IMR-90 (cell line): ENCODE results near the gene CASP7. TPM values are rescaled to one million over a fixed set of nuclear protein-coding genes. Genes with fewer than 3 reads are reported as not detected.
A peak's percentile ranks its signal among the peaks of the same experiment; 100 is the strongest.

Experiments used
- ATAC-seq: fragments of 200-7000 bp; cut with Tn5 transposase; 2 replicates; pipeline ENCODE4 v1.9.1; 2020; ENCODE audit warnings: low read depth, mild to moderate bottlenecking, moderate library complexity
- BruUV-seq: library from RNA; stranded (reverse); fragments of 400-500 nt; replicated peaks from 2 replicates; lab custom pipeline; 2021; lab: Mats Ljungman, UMichigan
- CTCF ChIA-PET: fragments of 300-600 bp; formaldehyde crosslinking; extraction: SDS; loops from one replicate; lab custom pipeline; 2021; ENCODE audit warnings: antibody characterized with exemption; lab: Yijun Ruan, JAX
- POLR2A ChIA-PET: fragments of 300-600 bp; sonication (Branson Sonifier 250); formaldehyde crosslinking; loops from one replicate; lab custom pipeline; 2022; ENCODE audit warnings: antibody characterized with exemption; ENCODE audit not compliant: unreplicated experiment; lab: Charles Lee
- DNase-seq: peaks from one replicate; pipeline ENCODE4 v3.0.0; 2013
- H2AFZ ChIP-seq: replicated peaks from 2 replicates; pipeline ENCODE3; 2013; ENCODE audit warnings: low read length, mild to moderate bottlenecking; ENCODE audit not compliant: poor library complexity
- H2AK5ac ChIP-seq: 2 replicates; pipeline ENCODE4 v1.6.1; 2013; ENCODE audit warnings: low read depth, low read length, inconsistent platforms
- H2AK9ac ChIP-seq: replicated peaks from 2 replicates; pipeline ENCODE3; 2013; ENCODE audit warnings: mild to moderate bottlenecking, low read depth, low read length, moderate library complexity; ENCODE audit not compliant: poor library complexity
- H2BK120ac ChIP-seq: 2 replicates; pipeline ENCODE4 v1.6.1; 2013; ENCODE audit warnings: low read depth, low read length, inconsistent platforms
- H2BK15ac ChIP-seq: 3 replicates; pipeline ENCODE4 v1.6.1; 2013; ENCODE audit warnings: low read depth, low read length, inconsistent platforms
- H2BK20ac ChIP-seq: 2 replicates; pipeline ENCODE4 v1.6.1; 2013; ENCODE audit warnings: low read depth, mild to moderate bottlenecking, inconsistent platforms, low read length, moderate library complexity
- H2BK5ac ChIP-seq: 2 replicates; pipeline ENCODE4 v1.6.1; 2013; ENCODE audit warnings: mild to moderate bottlenecking, low read depth, low read length, inconsistent platforms; ENCODE audit not compliant: poor library complexity, severe bottlenecking
- H3K14ac ChIP-seq: replicated peaks from 2 replicates; pipeline ENCODE4 v1.6.1; 2013; ENCODE audit warnings: low read depth, low read length, inconsistent platforms
- H3K18ac ChIP-seq: 2 replicates; pipeline ENCODE4 v1.6.1; 2013; ENCODE audit warnings: low read depth, low read length, control low read depth
- H3K23ac ChIP-seq: 2 replicates; pipeline ENCODE4 v1.6.1; 2013; ENCODE audit warnings: low read depth, low read length, inconsistent platforms
- H3K27ac ChIP-seq: 2 replicates; pipeline ENCODE4 v1.5.1; 2013; ENCODE audit warnings: mild to moderate bottlenecking, control low read depth, low read length; ENCODE audit not compliant: insufficient read depth
- H3K27me3 ChIP-seq: 2 replicates; pipeline ENCODE4 v1.6.1; 2013; ENCODE audit warnings: low read length; ENCODE audit not compliant: control insufficient read depth, insufficient read depth
- H3K36me3 ChIP-seq: 2 replicates; pipeline ENCODE4 v1.6.1; 2013; ENCODE audit warnings: low read length, mixed read lengths; ENCODE audit not compliant: control insufficient read depth, insufficient read depth
- H3K4ac ChIP-seq: 2 replicates; pipeline ENCODE4 v1.6.1; 2013; ENCODE audit warnings: low read depth, low read length, inconsistent platforms
- H3K4me1 ChIP-seq: 2 replicates; pipeline ENCODE4 v1.6.1; 2013; ENCODE audit warnings: low read length, mixed read lengths; ENCODE audit not compliant: control insufficient read depth, insufficient read depth
- H3K4me2 ChIP-seq: 2 replicates; pipeline ENCODE4 v1.6.1; 2013; ENCODE audit warnings: low read depth, mild to moderate bottlenecking, control low read depth, low read length, moderate library complexity
- H3K4me3 ChIP-seq: 2 replicates; pipeline ENCODE4 v1.5.1; 2013; ENCODE audit warnings: low read depth, mild to moderate bottlenecking, control low read depth, low read length, moderate library complexity; ENCODE audit not compliant: insufficient read depth
- H3K56ac ChIP-seq: 2 replicates; pipeline ENCODE4 v1.6.1; 2013; ENCODE audit warnings: low read length, inconsistent platforms; ENCODE audit not compliant: insufficient read depth; ENCODE audit errors: extremely low read depth
- H3K79me1 ChIP-seq, 2 experiments: 2 replicates each; pipeline ENCODE4 v1.6.1; 2013; ENCODE audit warnings: low read length in 2 of 2, inconsistent platforms in 1 of 2, low read depth in 1 of 2
- H3K9ac ChIP-seq: 2 replicates; pipeline ENCODE4 v1.6.1; 2013; ENCODE audit warnings: low read depth, low read length, control low read depth
- H3K9me1 ChIP-seq: 2 replicates; pipeline ENCODE4 v1.6.1; 2013; ENCODE audit warnings: low read length, inconsistent platforms; ENCODE audit not compliant: insufficient read depth
- H3K9me3 ChIP-seq: 2 replicates; pipeline ENCODE4 v1.6.1; 2013; ENCODE audit warnings: low read length; ENCODE audit not compliant: control insufficient read depth, insufficient read depth
- H4K20me1 ChIP-seq: 2 replicates; pipeline ENCODE4 v1.6.1; 2013; ENCODE audit warnings: low read length, inconsistent platforms; ENCODE audit not compliant: insufficient read depth
- H4K5ac ChIP-seq: 2 replicates; pipeline ENCODE4 v1.6.1; 2013; ENCODE audit warnings: mild to moderate bottlenecking, low read depth, low read length, control low read depth
- H4K8ac ChIP-seq, 2 experiments: 2 replicates each; pipeline ENCODE4 v1.6.1; 2013; ENCODE audit warnings: low read depth in 2 of 2, low read length in 2 of 2, control low read depth in 1 of 2, inconsistent platforms in 1 of 2
- H4K91ac ChIP-seq: 2 replicates; pipeline ENCODE4 v1.6.1; 2013; ENCODE audit warnings: low read depth, low read length, inconsistent platforms; ENCODE audit not compliant: insufficient read depth
- CHD1 ChIP-seq: IDR thresholded peaks from 2 replicates; pipeline ENCODE4 v1.6.1; 2012; ENCODE audit warnings: low read depth, low read length, improper control_type of control experiment
- RAD21 ChIP-seq: IDR thresholded peaks from 2 replicates; pipeline ENCODE4 v1.6.1; 2012; ENCODE audit warnings: low read length, improper control_type of control experiment
- SMC3 ChIP-seq: fragments of 150-350 bp; IDR thresholded peaks from 2 replicates; pipeline ENCODE4 v1.6.1; 2016; ENCODE audit warnings: low read depth, mild to moderate bottlenecking, antibody characterized with exemption, low read length, moderate library complexity
- WGBS, 2 experiments: methylation state at CpG; one replicate each; pipeline versions ENCODE4 v1.1.5 to v1.1.7; 2013; ENCODE audit warnings: missing lambda C conversion rate in 2 of 2; ENCODE audit not compliant: insufficient read length in 1 of 2; ENCODE audit errors: extremely low coverage in 2 of 2; 5-methylcytosine and 5-hydroxymethylcytosine counted together
- dilution Hi-C: fragments of 300-500 bp; cut with HindIII; formaldehyde crosslinking; loops from one replicate; pipeline ENCODE4 v1.14.3; 2018; ENCODE audit warnings: low sequenced_read_pairs; ENCODE audit not compliant: unreplicated experiment
- in situ Hi-C: fragments of 300-500 bp; cut with MboI; formaldehyde crosslinking; loops from 3 replicates; pipeline ENCODE4 v1.14.3; 2019; ENCODE audit warnings: low sequenced_read_pairs, inconsistent platforms, mixed read lengths
- intact Hi-C: fragments of 100-400 bp; cut with micrococcal nuclease; formaldehyde crosslinking; loops from 2 replicates; pipeline ENCODE4 v1.10.0; 2022
- polyA plus RNA-seq, 3 experiments: library from polyadenylated mRNA; depleted of rRNA; stranded (reverse); fragments of >200 nt; gene quantifications; 2 replicates each; pipeline ENCODE4 v1.2.3, GENCODE V29; 2012; ENCODE audit warnings: low replicate concordance in 1 of 3
- total RNA-seq: library from RNA; depleted of rRNA; stranded (reverse); fragments of >200 nt; gene quantifications from 2 replicates; pipeline ENCODE4 v1.2.3, GENCODE V29; 2012
- TF ChIP-seq, protein P1 (sequence below): conservative IDR thresholded peaks from 2 replicates; pipeline ENCODE4 v1.5.1; 2012; ENCODE audit warnings: mild to moderate bottlenecking, low read depth, low read length, improper control_type of control experiment

CASP7 gene
- total and polyA plus RNA-seq, 2 of the 4 experiments (the other 2 are of a cell fraction) = 15.1 to 16.7 TPM

DNA sequence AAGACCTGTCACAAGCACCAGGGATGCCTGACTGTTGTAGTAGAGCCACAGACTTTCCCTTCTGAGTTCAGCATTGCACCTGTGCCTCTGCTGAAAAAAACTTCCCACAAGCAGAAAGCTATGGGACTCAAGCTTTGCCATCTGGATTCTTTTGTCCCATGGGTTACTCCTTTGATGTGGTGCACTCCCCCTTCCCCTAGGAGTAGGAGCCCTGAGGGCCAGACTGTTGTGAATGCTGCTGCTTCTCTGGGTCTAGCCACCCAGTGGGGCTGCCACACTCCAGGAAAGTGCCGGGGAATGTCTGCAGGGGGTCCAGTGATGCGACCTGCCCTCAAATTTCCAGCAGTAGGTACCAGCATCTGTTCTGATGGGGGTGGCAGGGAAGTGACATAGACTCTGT lies 11.7 kb downstream of the CASP7 start:
- WGBS, 2 experiments = no CpG with 5 or more reads among the region's 2 CpGs
- H3K9me3 ChIP-seq = peaks cover 6% of the 10 kb centered on the region
- no peak overlapping the region for H2BK5ac ChIP-seq
- in situ Hi-C loops (no loop called here), dilution Hi-C loops (no loop called here), intact Hi-C loops (no loop called here)
- ATAC-seq (no peak), DNase-seq (no peak)
- H3K4me3 ChIP-seq = no peak overlapping the region
- H3K79me1 ChIP-seq = peaks cover 26 to 27% of the 10 kb centered on the region in 2 experiments
- no peaks in the 10 kb centered on the region; the same call in 1 of the 2 replicates for H3K9me1 ChIP-seq
- ChIA-PET CTCF (no interaction called here), POLR2A (no interaction called here)
- no peak overlapping the region for H2BK120ac ChIP-seq
- H3K27ac ChIP-seq = no peak overlapping the region
- no peak overlapping the region for H3K23ac ChIP-seq
- peak overlapping the region; percentile 8 for H2AFZ ChIP-seq
- no TSS peak for BruUV-seq
- H2AK9ac ChIP-seq = no peak overlapping the region
- no peak overlapping the region for H3K18ac ChIP-seq
- no peak overlapping the region for H2AK5ac ChIP-seq
- TF ChIP-seq SMC3 (no peak), CHD1 (no peak), RAD21 (no peak)
- TF ChIP-seq, protein P1, sequence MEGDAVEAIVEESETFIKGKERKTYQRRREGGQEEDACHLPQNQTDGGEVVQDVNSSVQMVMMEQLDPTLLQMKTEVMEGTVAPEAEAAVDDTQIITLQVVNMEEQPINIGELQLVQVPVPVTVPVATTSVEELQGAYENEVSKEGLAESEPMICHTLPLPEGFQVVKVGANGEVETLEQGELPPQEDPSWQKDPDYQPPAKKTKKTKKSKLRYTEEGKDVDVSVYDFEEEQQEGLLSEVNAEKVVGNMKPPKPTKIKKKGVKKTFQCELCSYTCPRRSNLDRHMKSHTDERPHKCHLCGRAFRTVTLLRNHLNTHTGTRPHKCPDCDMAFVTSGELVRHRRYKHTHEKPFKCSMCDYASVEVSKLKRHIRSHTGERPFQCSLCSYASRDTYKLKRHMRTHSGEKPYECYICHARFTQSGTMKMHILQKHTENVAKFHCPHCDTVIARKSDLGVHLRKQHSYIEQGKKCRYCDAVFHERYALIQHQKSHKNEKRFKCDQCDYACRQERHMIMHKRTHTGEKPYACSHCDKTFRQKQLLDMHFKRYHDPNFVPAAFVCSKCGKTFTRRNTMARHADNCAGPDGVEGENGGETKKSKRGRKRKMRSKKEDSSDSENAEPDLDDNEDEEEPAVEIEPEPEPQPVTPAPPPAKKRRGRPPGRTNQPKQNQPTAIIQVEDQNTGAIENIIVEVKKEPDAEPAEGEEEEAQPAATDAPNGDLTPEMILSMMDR = no peak
- H3K36me3 ChIP-seq = peaks cover 9% of the 10 kb centered on the region
- no peaks in the 10 kb centered on the region for H3K4me1 ChIP-seq
- no peaks in the 10 kb centered on the region for H3K27me3 ChIP-seq
- no peak overlapping the region for H3K14ac ChIP-seq
- H3K56ac ChIP-seq = no peak overlapping the region
- no peak overlapping the region for H4K5ac ChIP-seq
- no peak overlapping the region for H3K9ac ChIP-seq
- H4K91ac ChIP-seq = no peak overlapping the region
- H2BK20ac ChIP-seq = no peak overlapping the region
- peaks cover 10% of the 10 kb centered on the region for H4K20me1 ChIP-seq
- no peak overlapping the region for H3K4me2 ChIP-seq
- no peak overlapping the region for H4K8ac ChIP-seq
- H3K4ac ChIP-seq = no peak overlapping the region
- H2BK15ac ChIP-seq = no peak overlapping the region
